GM19328 (cell line): ENCODE results near the gene MAGI2.
"Not testable (repeated sequence)": the region's sequence is repeated elsewhere in the genome, so short reads cannot be mapped to it uniquely, and the experiment has no call there.

Experiments
- ATAC-seq: cut with Tn5 transposase; IDR thresholded peaks from one replicate; pipeline ENCODE4 v1.9.1; 2021; ENCODE audit warnings: mild to moderate bottlenecking, moderate library complexity; ENCODE audit not compliant: unreplicated experiment

Gene MAGI2

GRCh38 chr7:79071187-79071586 is 382.3 kb downstream of the MAGI2 start:
- not testable (repeated sequence) for ATAC-seq

- no peak for ATAC-seq
Observed at GRCh38 chr7:79064187-79064823, 389.2 kb downstream of the MAGI2 start.

GRCh38 chr7:79063019-79063698 is 390.3 kb downstream of the MAGI2 start:
- ATAC-seq, result no peak

- ATAC-seq, result no peak
Observed at GRCh38 chr7:79060498-79060897, 393.0 kb downstream of the MAGI2 start.

GRCh38 chr7:79055722-79056415 is 397.6 kb downstream of the MAGI2 start:
- no peak for ATAC-seq

GRCh38 chr7:79051915-79052314 is 401.6 kb downstream of the MAGI2 start:
- ATAC-seq, result no peak

- no peak for ATAC-seq
Observed at GRCh38 chr7:79050603-79051002, 402.9 kb downstream of the MAGI2 start.

- ATAC-seq, result no peak
Observed at GRCh38 chr7:79046061-79046460, 407.4 kb downstream of the MAGI2 start.

GRCh38 chr7:79037001-79037400 is 416.5 kb downstream of the MAGI2 start:
- ATAC-seq, result no peak

GRCh38 chr7:79036356-79036755 is 417.1 kb downstream of the MAGI2 start:
- no peak for ATAC-seq

GRCh38 chr7:79035858-79036257 is 417.6 kb downstream of the MAGI2 start:
- no peak for ATAC-seq

GRCh38 chr7:79034730-79035129 is 418.7 kb downstream of the MAGI2 start:
- no peak for ATAC-seq

GRCh38 chr7:79019711-79020110 is 433.8 kb downstream of the MAGI2 start:
- ATAC-seq, result not testable (repeated sequence)

GRCh38 chr7:79011921-79012320 is 441.5 kb downstream of the MAGI2 start:
- no peak for ATAC-seq

- ATAC-seq, result no peak
Observed at GRCh38 chr7:79009647-79010046, 443.8 kb downstream of the MAGI2 start.

GRCh38 chr7:79008786-79009185 is 444.7 kb downstream of the MAGI2 start:
- ATAC-seq, result no peak

- no peak for ATAC-seq
Observed at GRCh38 chr7:78996013-78996412, 457.5 kb downstream of the MAGI2 start.

- ATAC-seq, result no peak
Observed at GRCh38 chr7:78993341-78993740, 460.1 kb downstream of the MAGI2 start.

- no peak for ATAC-seq
Observed at GRCh38 chr7:78985509-78985908, 468.0 kb downstream of the MAGI2 start.

GRCh38 chr7:78983483-78983882 is 470.0 kb downstream of the MAGI2 start:
- no peak for ATAC-seq

- no peak for ATAC-seq
Observed at GRCh38 chr7:78970440-78970916, 483.0 kb downstream of the MAGI2 start.

GRCh38 chr7:78968951-78969350 is 484.5 kb downstream of the MAGI2 start:
- no peak for ATAC-seq
